ENCODE results near the gene KIFC3.

GRCh38 chr16:57822856-57823255 lies 20.6 kb upstream of the KIFC3 start:
- TF ChIP-seq CTCF (IDR thresholded peaks at IDR 0.05) (no peak), POLR2AphosphoS5 (IDR thresholded peaks at IDR 0.05) (no peak)

Measured in sigmoid colon (tissue), 4 donors.